ENCODE results near the gene RNF144B.

GRCh38 chr6:18429655-18430297 lies 42.6 kb downstream of the RNF144B start:
- TF ChIP-seq MTF1 (CRISPR knock-in tag; IDR thresholded peaks at IDR 0.05; ENCODE audit: borderline replicate concordance) = no peak
- TF ChIP-seq HDGF (IDR thresholded peaks at IDR 0.05) = no peak
- TF ChIP-seq CTCF (IDR thresholded peaks at IDR 0.05 in 2 of 3, conservative IDR thresholded peaks at IDR 0.05 in 1 of 3; ENCODE audit: insufficient read depth in 2 of 3, low read depth in 1 of 3, low read length in 3 of 3) = no peak
- no peak for TF ChIP-seq PCBP1 (IDR thresholded peaks at IDR 0.05; ENCODE audit: low read depth, low read length, poor library complexity, severe bottlenecking)
- TF ChIP-seq POLR2A (conservative IDR thresholded peaks at IDR 0.05) = no peak
- no peak for TF ChIP-seq CHCHD3 (CRISPR knock-in tag; IDR thresholded peaks at IDR 0.05)
- TF ChIP-seq NR3C1 (CRISPR knock-in tag; IDR thresholded peaks at IDR 0.05) = no peak
- no peak for TF ChIP-seq CREM (IDR thresholded peaks at IDR 0.05; ENCODE audit: low read depth)
- TF ChIP-seq ELK1 (CRISPR knock-in tag; IDR thresholded peaks at IDR 0.05) = no peak
- TF ChIP-seq SP2 (IDR thresholded peaks at IDR 0.05; ENCODE audit: extremely low read depth, low read depth, low read length, poor library complexity, severe bottlenecking) = no peak
- TF ChIP-seq ZNF263 (CRISPR knock-in tag; IDR thresholded peaks at IDR 0.05; ENCODE audit: borderline replicate concordance) = no peak
- TF ChIP-seq FOXA1 (IDR thresholded peaks at IDR 0.05; ENCODE audit: borderline replicate concordance) = no peak

Data from K562 (cell line).